Measurements from ENCODE around the gene SMARCB1. TPM values are rescaled to one million over a fixed set of nuclear protein-coding genes. Genes with fewer than 3 reads are reported as not detected.

Gene SMARCB1
- total and polyA plus RNA-seq, 4 donors: 39.2 to 69.6 (median 47.8) TPM

GRCh38 chr22:23753385-23753784 lies 33.4 kb upstream of the SMARCB1 start:
- TF ChIP-seq, protein P1, sequence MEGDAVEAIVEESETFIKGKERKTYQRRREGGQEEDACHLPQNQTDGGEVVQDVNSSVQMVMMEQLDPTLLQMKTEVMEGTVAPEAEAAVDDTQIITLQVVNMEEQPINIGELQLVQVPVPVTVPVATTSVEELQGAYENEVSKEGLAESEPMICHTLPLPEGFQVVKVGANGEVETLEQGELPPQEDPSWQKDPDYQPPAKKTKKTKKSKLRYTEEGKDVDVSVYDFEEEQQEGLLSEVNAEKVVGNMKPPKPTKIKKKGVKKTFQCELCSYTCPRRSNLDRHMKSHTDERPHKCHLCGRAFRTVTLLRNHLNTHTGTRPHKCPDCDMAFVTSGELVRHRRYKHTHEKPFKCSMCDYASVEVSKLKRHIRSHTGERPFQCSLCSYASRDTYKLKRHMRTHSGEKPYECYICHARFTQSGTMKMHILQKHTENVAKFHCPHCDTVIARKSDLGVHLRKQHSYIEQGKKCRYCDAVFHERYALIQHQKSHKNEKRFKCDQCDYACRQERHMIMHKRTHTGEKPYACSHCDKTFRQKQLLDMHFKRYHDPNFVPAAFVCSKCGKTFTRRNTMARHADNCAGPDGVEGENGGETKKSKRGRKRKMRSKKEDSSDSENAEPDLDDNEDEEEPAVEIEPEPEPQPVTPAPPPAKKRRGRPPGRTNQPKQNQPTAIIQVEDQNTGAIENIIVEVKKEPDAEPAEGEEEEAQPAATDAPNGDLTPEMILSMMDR (IDR thresholded peaks at IDR 0.05; ENCODE audit: control extremely low read depth, extremely low read depth): no peak

GRCh38 chr22:23754220-23754919 lies 32.4 kb upstream of the SMARCB1 start, which contains the start of gene VPREB3:
VPREB3 (minus strand) TSS chr22:23754425; CDS start chr22:23754363, 62 bp downstream.
- H3K36me3 ChIP-seq (ENCODE audit: control insufficient read depth in 4 of 4, insufficient read depth in 4 of 4, low read length in 4 of 4): no peaks in the 10 kb centered on the region
- H3K9ac ChIP-seq (ENCODE audit: insufficient read depth in 1 of 2, low read length in 2 of 2): no peak within 1 kb of the TSS
- 82 to 90% methylated on average over 14 of the region's 14 CpGs for WGBS, 2 donors
- no peak within 1 kb of the TSS for H3K27ac ChIP-seq (ENCODE audit: low read depth in 1 of 2, low read length in 1 of 2)
- TF ChIP-seq, protein P1 (IDR thresholded peaks at IDR 0.05; ENCODE audit: control extremely low read depth, extremely low read depth): no peak
- no peak within 1 kb of the TSS for H3K4me3 ChIP-seq
- ATAC-seq (ENCODE audit: insufficient read depth, low FRiP score) (no peak), DNase-seq (no peak)
- no peaks in the 10 kb centered on the region for H3K9me3 ChIP-seq (ENCODE audit: control insufficient read depth in 4 of 4, insufficient read depth in 3 of 4, low read length in 3 of 4)
- H3K4me1 ChIP-seq (ENCODE audit: control insufficient read depth in 5 of 5, insufficient read depth in 5 of 5, low read length in 5 of 5): peaks cover 0 to 16% (median 4%) of the 10 kb centered on the region in 5 donors
- no peaks in the 10 kb centered on the region for H3K27me3 ChIP-seq (ENCODE audit: control insufficient read depth in 3 of 3, insufficient read depth in 3 of 3, low read length in 2 of 3)

More at GRCh38 chr22:23753385-23753784, 33.4 kb upstream of the SMARCB1 start:
- Histone ChIP-seq H3K4me3 (no peak overlapping the region), H3K9me3 (ENCODE audit: control insufficient read depth in 4 of 4, insufficient read depth in 3 of 4, low read length in 3 of 4) (no peaks in the 10 kb centered on the region), H3K27me3 (ENCODE audit: control insufficient read depth in 3 of 3, insufficient read depth in 3 of 3, low read length in 2 of 3) (no peaks in the 10 kb centered on the region), H3K9ac (ENCODE audit: insufficient read depth in 1 of 2, low read length in 2 of 2) (no peak overlapping the region), H3K4me1 (ENCODE audit: control insufficient read depth in 5 of 5, insufficient read depth in 5 of 5, low read length in 5 of 5) (peaks cover 0 to 16% (median 4%) of the 10 kb centered on the region in 5 donors), H3K36me3 (ENCODE audit: control insufficient read depth in 4 of 4, insufficient read depth in 4 of 4, low read length in 4 of 4) (no peaks in the 10 kb centered on the region), H3K27ac (ENCODE audit: low read depth in 1 of 2, low read length in 1 of 2) (no peak overlapping the region)
- no peak for ATAC-seq (ENCODE audit: insufficient read depth, low FRiP score)
- 68 to 77% methylated on average over 2 of the region's 2 CpGs for WGBS, 2 donors
- DNase-seq: no peak

DNA sequence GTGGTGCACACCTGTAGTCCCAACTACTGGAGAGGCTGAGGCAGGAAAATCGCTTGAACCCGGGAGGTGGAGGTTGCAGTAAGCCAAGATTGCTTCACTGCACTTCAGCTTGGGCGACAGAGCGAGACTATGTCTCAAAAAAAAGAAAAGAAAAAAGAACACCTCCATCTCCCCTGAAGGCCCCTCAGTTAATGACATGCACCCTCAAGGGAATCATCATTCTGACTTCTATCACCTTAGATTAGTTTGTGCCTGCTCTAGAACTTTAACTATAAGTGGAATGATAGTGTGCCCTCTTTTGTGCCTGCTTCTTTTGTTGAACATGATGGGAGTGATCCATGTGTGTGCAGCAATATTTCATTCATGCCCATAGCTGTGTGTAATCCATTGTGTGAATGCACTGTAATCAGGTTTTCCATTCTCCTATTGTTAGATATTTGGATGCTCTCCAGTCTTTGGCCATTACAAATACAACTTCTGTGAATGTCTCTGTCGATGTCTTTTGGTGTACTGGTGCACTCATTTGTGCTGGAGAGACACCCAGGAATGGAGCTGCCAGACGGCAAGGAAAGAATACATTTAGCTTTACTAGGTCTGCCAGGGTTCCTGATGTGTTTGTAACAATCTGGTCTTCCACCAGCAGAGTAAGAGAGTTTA lies 31.7 kb upstream of the SMARCB1 start:
- no peaks in the 10 kb centered on the region for H3K36me3 ChIP-seq (ENCODE audit: control insufficient read depth in 4 of 4, insufficient read depth in 4 of 4, low read length in 4 of 4)
- no peak overlapping the region for H3K9ac ChIP-seq (ENCODE audit: insufficient read depth in 1 of 2, low read length in 2 of 2)
- H3K4me1 ChIP-seq (ENCODE audit: control insufficient read depth in 5 of 5, insufficient read depth in 5 of 5, low read length in 5 of 5): peaks cover 0 to 10% (median 2%) of the 10 kb centered on the region in 5 donors
- DNase-seq: no peak
- H3K4me3 ChIP-seq: no peak overlapping the region
- WGBS, 2 donors: 73 to 77% methylated on average over 6 of the region's 6 CpGs
- H3K27me3 ChIP-seq (ENCODE audit: control insufficient read depth in 3 of 3, insufficient read depth in 3 of 3, low read length in 2 of 3): no peaks in the 10 kb centered on the region
- no peak overlapping the region for H3K27ac ChIP-seq (ENCODE audit: low read depth in 1 of 2, low read length in 1 of 2)
- H3K9me3 ChIP-seq (ENCODE audit: control insufficient read depth in 4 of 4, insufficient read depth in 3 of 4, low read length in 3 of 4): no peaks in the 10 kb centered on the region
- TF ChIP-seq, protein P1 (IDR thresholded peaks at IDR 0.05; ENCODE audit: control extremely low read depth, extremely low read depth): no peak
- ATAC-seq (ENCODE audit: insufficient read depth, low FRiP score): no peak

All from lung (tissue), 12 donors.